H1 (cell line): ENCODE measurements around the gene DPF1. TPM values are rescaled to one million over a fixed set of nuclear protein-coding genes. Genes with fewer than 3 reads are reported as not detected.

Source experiments
- CTCF ChIA-PET: fragments of 300-600 bp; sonication (Branson Sonifier 250); formaldehyde crosslinking; loops from one replicate; lab custom pipeline; 2021; ENCODE audit not compliant: partially characterized antibody; lab: Charles Lee
- POLR2A ChIA-PET: fragments of 300-600 bp; sonication (Branson Sonifier 250); formaldehyde crosslinking; loops from one replicate; lab custom pipeline; 2021; ENCODE audit warnings: inconsistent platforms; ENCODE audit not compliant: partially characterized antibody; lab: Charles Lee
- DNase-seq, 2 experiments: peaks; one replicate each; pipeline versions ENCODE4 v3.0.0 to v3.0.0-alpha.2; 2010 to 2022; ENCODE audit warnings: low spot score in 2 of 2, low read depth in 1 of 2, mixed read lengths in 1 of 2
- FAIRE-seq: peaks from 2 replicates; lab custom pipeline; 2011; peaks lifted over from hg19 to GRCh38; lab: Jason Lieb, UNC
- H2AFZ ChIP-seq: 2 replicates; pipeline ENCODE4 v1.8.1; 2012; ENCODE audit warnings: low read length, inconsistent platforms
- H2AK5ac ChIP-seq: 2 replicates; pipeline ENCODE4 v1.6.1; 2013; ENCODE audit warnings: low read depth, low read length
- H2BK120ac ChIP-seq: replicated peaks from 2 replicates; pipeline ENCODE3; 2013; ENCODE audit warnings: low read depth, low read length, inconsistent platforms
- H2BK12ac ChIP-seq: 2 replicates; pipeline ENCODE4 v1.6.1; 2013; ENCODE audit warnings: low read depth, low read length
- H2BK15ac ChIP-seq: 2 replicates; pipeline ENCODE4 v1.6.1; 2013; ENCODE audit warnings: low read length
- H2BK20ac ChIP-seq: 2 replicates; pipeline ENCODE4 v1.6.1; 2013; ENCODE audit warnings: low read length
- H2BK5ac ChIP-seq: 2 replicates; pipeline ENCODE4 v1.6.1; 2013; ENCODE audit warnings: low read depth, low read length
- H3K14ac ChIP-seq: 2 replicates; pipeline ENCODE4 v1.6.1; 2013; ENCODE audit warnings: inconsistent platforms; ENCODE audit not compliant: insufficient read length
- H3K18ac ChIP-seq: 2 replicates; pipeline ENCODE4 v1.6.1; 2013; ENCODE audit warnings: low read length; ENCODE audit errors: extremely low read depth
- H3K23ac ChIP-seq: 2 replicates; pipeline ENCODE4 v1.6.1; 2013; ENCODE audit warnings: inconsistent platforms; ENCODE audit not compliant: insufficient read length
- H3K23me2 ChIP-seq: 2 replicates; pipeline ENCODE4 v1.6.1; 2013; ENCODE audit warnings: low read depth, low read length
- H3K27ac ChIP-seq: 2 replicates; pipeline ENCODE4 v1.6.1; 2011; ENCODE audit warnings: low read depth, low read length, inconsistent platforms
- H3K27me3 ChIP-seq, 4 experiments: replicated peaks in 1 of 4; 1 replicate in 1 of 4; 2 replicates in 3 of 4; pipeline versions ENCODE4 v1.6.1 to v1.8.1; 2011 to 2013; ENCODE audit warnings: low read length in 3 of 4, mild to moderate bottlenecking in 3 of 4, inconsistent platforms in 2 of 4, mixed read lengths in 2 of 4, moderate library complexity in 1 of 4; ENCODE audit not compliant: control insufficient read depth in 3 of 4, insufficient read depth in 3 of 4; ENCODE audit errors: extremely low read depth in 1 of 4
- H3K36me3 ChIP-seq, 4 experiments: 2 replicates each; pipeline versions ENCODE4 v1.6.1 to v1.8.1; 2011 to 2013; ENCODE audit warnings: mild to moderate bottlenecking in 4 of 4, low read length in 3 of 4, moderate library complexity in 2 of 4, control low read depth in 1 of 4, inconsistent platforms in 1 of 4; ENCODE audit not compliant: insufficient read depth in 4 of 4, control insufficient read depth in 2 of 4
- H3K4ac ChIP-seq: replicated peaks from 2 replicates; pipeline ENCODE3; 2013; ENCODE audit warnings: low read length, low read depth, mixed read lengths, inconsistent platforms; ENCODE audit not compliant: insufficient read length
- H3K4me1 ChIP-seq, 4 experiments: replicated peaks in 1 of 4; 1 replicate in 1 of 4; 2 replicates in 3 of 4; pipeline versions ENCODE4 v1.6.1 to v1.8.1; 2011 to 2013; ENCODE audit warnings: low read length in 3 of 4, inconsistent platforms in 2 of 4, mixed read lengths in 1 of 4; ENCODE audit not compliant: insufficient read depth in 4 of 4, control insufficient read depth in 3 of 4
- H3K4me2 ChIP-seq, 2 experiments: 2 replicates each; pipeline versions ENCODE4 v1.6.1 to v1.8.1; 2011 to 2013; ENCODE audit warnings: low read depth in 2 of 2, low read length in 2 of 2, control low read depth in 1 of 2, inconsistent platforms in 1 of 2, mild to moderate bottlenecking in 1 of 2; ENCODE audit not compliant: insufficient read depth in 1 of 2
- H3K4me3 ChIP-seq, 4 experiments: fragments of 200-600, 300-600 bp in 1 of 4; sonication (generic), shearing (Covaris generic), sonication (Bioruptor Twin) in 1 of 4; 2 replicates each; pipeline versions ENCODE4 v1.5.1 to v1.8.1; 2011 to 2016; ENCODE audit warnings: low read length in 4 of 4, low read depth in 3 of 4, control low read depth in 2 of 4, inconsistent platforms in 2 of 4, mild to moderate bottlenecking in 2 of 4, mixed read lengths in 1 of 4, moderate library complexity in 1 of 4; ENCODE audit not compliant: insufficient read depth in 2 of 4; ENCODE audit errors: extremely low read depth in 1 of 4
- H3K56ac ChIP-seq: replicated peaks from 2 replicates; pipeline ENCODE3; 2013; ENCODE audit warnings: low read depth, mild to moderate bottlenecking, mixed read lengths, low read length, inconsistent platforms; ENCODE audit not compliant: insufficient read length
- H3K79me1 ChIP-seq: 2 replicates; pipeline ENCODE4 v1.6.1; 2013; ENCODE audit warnings: low read depth, low read length, control low read depth
- H3K79me2 ChIP-seq, 2 experiments: 2 replicates each; pipeline versions ENCODE4 v1.6.1 to v1.8.1; 2012 to 2013; ENCODE audit warnings: low read length in 2 of 2, mild to moderate bottlenecking in 2 of 2, inconsistent platforms in 1 of 2; ENCODE audit not compliant: insufficient read depth in 2 of 2, control insufficient read depth in 1 of 2
- H3K9ac ChIP-seq, 4 experiments: replicated peaks in 1 of 4; 1 replicate in 1 of 4; 2 replicates in 3 of 4; pipeline versions ENCODE4 v1.6.1 to v1.8.1; 2011 to 2013; ENCODE audit warnings: low read depth in 3 of 4, low read length in 3 of 4, control low read depth in 2 of 4, mild to moderate bottlenecking in 2 of 4, moderate library complexity in 2 of 4, inconsistent platforms in 1 of 4; ENCODE audit errors: extremely low read depth in 1 of 4
- H3K9me3 ChIP-seq, 2 experiments: 2 replicates each; pipeline versions ENCODE4 v1.6.1 to v1.8.1; 2012 to 2013; ENCODE audit warnings: mild to moderate bottlenecking in 2 of 2, moderate library complexity in 2 of 2, control low read depth in 1 of 2, inconsistent platforms in 1 of 2, low read depth in 1 of 2, low read length in 1 of 2, mixed read lengths in 1 of 2; ENCODE audit not compliant: insufficient read depth in 2 of 2
- H4K20me1 ChIP-seq, 2 experiments: replicated peaks in 1 of 2; 2 replicates each; pipeline versions ENCODE3 to v1.8.1; 2011 to 2013; ENCODE audit warnings: inconsistent platforms in 2 of 2, low read length in 2 of 2, mild to moderate bottlenecking in 1 of 2; ENCODE audit not compliant: insufficient read depth in 2 of 2, control insufficient read depth in 1 of 2
- H4K5ac ChIP-seq: 2 replicates; pipeline ENCODE4 v1.6.1; 2013; ENCODE audit warnings: low read length, low read depth, mixed read lengths, inconsistent platforms; ENCODE audit not compliant: insufficient read length
- H4K8ac ChIP-seq: 2 replicates; pipeline ENCODE4 v1.8.0; 2013; ENCODE audit warnings: mild to moderate bottlenecking, moderate library complexity, low read length, inconsistent platforms; ENCODE audit not compliant: insufficient read depth; ENCODE audit errors: extremely low read depth
- H4K91ac ChIP-seq: replicated peaks from 2 replicates; pipeline ENCODE3; 2013; ENCODE audit warnings: low read length, mixed read lengths, inconsistent platforms; ENCODE audit not compliant: insufficient read length
- TAF1 ChIP-seq: IDR thresholded peaks from 2 replicates; pipeline ENCODE4 v1.6.1; 2011; ENCODE audit warnings: mild to moderate bottlenecking, low read depth, low read length
- WGBS, 2 experiments: shearing (Covaris generic) in 1 of 2; methylation state at CpG; one replicate each; pipeline versions ENCODE4 v1.1.6 to v1.1.7; 2013 to 2015; ENCODE audit warnings: low lambda C conversion rate in 2 of 2, mixed read lengths in 2 of 2, inconsistent platforms in 1 of 2, low coverage in 1 of 2, missing lambda C conversion rate in 1 of 2; ENCODE audit not compliant: insufficient replicate concordance in 2 of 2, insufficient coverage in 1 of 2, insufficient read length in 1 of 2; ENCODE audit errors: extremely low coverage in 1 of 2, missing lambda C conversion rate in 1 of 2; 5-methylcytosine and 5-hydroxymethylcytosine counted together
- polyA plus RNA-seq, 7 experiments: library from polyadenylated mRNA; depleted of rRNA in 3 of 7; stranded (reverse) in 5 of 7; unstranded in 2 of 7; fragments of >200 nt in 5 of 7; fragments of 200-250 nt in 2 of 7; gene quantifications; 1 replicate in 5 of 7; 2 replicates in 1 of 7; 4 replicates in 1 of 7; pipeline versions ENCODE4 v1.2.1 to v1.2.3, GENCODE V29; 2011 to 2013; ENCODE audit warnings: missing spikeins in 2 of 7, mixed read lengths in 2 of 7
- total RNA-seq: library from RNA; stranded (reverse); fragmentation: NEBNext Ultra II Directional; extraction: Animal tissue kit (Norgen Biotek cat#: 25700); gene quantifications from 2 replicates; pipeline ENCODE4 v1.2.1, GENCODE V29; 2021

The DPF1 gene
- total and polyA plus RNA-seq, 2 of the 8 experiments (the other 6 are each of a cell fraction or from before 2014, with no cell fraction given) = 12.9 to 15.6 TPM

GRCh38 chr19:38204096-38204495 lies 19.9 kb downstream of the DPF1 start:
- Histone ChIP-seq H3K9me3 (no peaks in the 10 kb centered on the region), H3K27ac (no peak overlapping the region), H2BK120ac (no peak overlapping the region), H4K91ac (no peak overlapping the region), H3K27me3 (no peaks in the 10 kb centered on the region), H4K5ac (no peak overlapping the region), H2AFZ (no peak overlapping the region), H3K18ac (no peak overlapping the region), H2AK5ac (no peak overlapping the region), H3K4ac (no peak overlapping the region), H2BK20ac (no peak overlapping the region), H2BK15ac (no peak overlapping the region), H3K79me1 (no peaks in the 10 kb centered on the region), H3K14ac (no peak overlapping the region), H3K23ac (no peak overlapping the region), H3K9ac (no peak overlapping the region), H3K79me2 (no peaks in the 10 kb centered on the region)
- POLR2A ChIA-PET = interaction anchor here (0.8 kb wide), 1 partner anchor 10 kb away, joined by 3 read pairs; no protein-coding TSS in a partner anchor
- CTCF ChIA-PET = interaction anchor here (4.9 kb wide), 1 partner anchor 61 kb away, joined by 26 read pairs; no protein-coding TSS in a partner anchor
- WGBS, 2 experiments = 91% methylated on average over 8 of the region's 8 CpGs; no CpG with 5 or more reads in 1 of the 2 experiments
- TF ChIP-seq TAF1 = no peak
- TF ChIP-seq, all 59 proteins: peak for 0
- no peaks in the 10 kb centered on the region for H4K20me1 ChIP-seq
- peaks cover 0 to 8% (median 6%) of the 10 kb centered on the region in 4 experiments; a peak in 6 of 7 replicates for H3K4me1 ChIP-seq
- FAIRE-seq = no peak
- no peak overlapping the region for H3K4me2 ChIP-seq
- no peak overlapping the region for H2BK12ac ChIP-seq
- H3K23me2 ChIP-seq = no peaks in the 10 kb centered on the region
- no peak overlapping the region for H3K56ac ChIP-seq
- H3K36me3 ChIP-seq = peaks cover 0 to 2% (median 0%) of the 10 kb centered on the region in 4 experiments; a peak in 3 of 8 replicates
- DNase-seq = no peak
- no peak overlapping the region for H4K8ac ChIP-seq
- no peak overlapping the region for H3K4me3 ChIP-seq
- H2BK5ac ChIP-seq = no peak overlapping the region; the same call in 1 of the 2 replicates
